Psoas muscle (tissue), 8 donors: Measurements from ENCODE around the gene LRRC8B. TPM values are rescaled to one million over a fixed set of nuclear protein-coding genes. Genes with fewer than 3 reads are reported as not detected.
A peak's percentile ranks its signal among the peaks of the same experiment; 100 is the strongest.

Experiments used
- ATAC-seq, 4 donors: fragments of 200-7000 bp; cut with Tn5 transposase; one replicate each; pipeline ENCODE4 v1.9.1; 2020; ENCODE audit warnings: moderate library complexity in 3 of 4, mild to moderate bottlenecking in 2 of 4
- DNase-seq, 2 donors: peaks; one replicate each; pipeline ENCODE4 v3.0.0-alpha.2; 2020
- H3K27ac ChIP-seq: fragments of 200-600 bp; one replicate; pipeline ENCODE4 v1.8.0; 2022
- H3K27me3 ChIP-seq, 3 donors: fragments of 200-600 bp in 1 of 3; one replicate each; pipeline versions ENCODE4 v1.6.1 to v1.8.0; 2013 to 2022; ENCODE audit warnings: low read length in 2 of 3, mild to moderate bottlenecking in 2 of 3, moderate library complexity in 1 of 3; ENCODE audit not compliant: insufficient read depth in 3 of 3
- H3K36me3 ChIP-seq, 2 donors: fragments of 200-600 bp in 1 of 2; one replicate each; pipeline versions ENCODE4 v1.6.1 to v1.8.0; 2013 to 2022; ENCODE audit warnings: low read depth in 1 of 2, mild to moderate bottlenecking in 1 of 2, moderate library complexity in 1 of 2; ENCODE audit not compliant: insufficient read depth in 1 of 2
- H3K4me1 ChIP-seq: fragments of 200-600 bp; one replicate; pipeline ENCODE4 v1.8.0; 2022
- H3K4me3 ChIP-seq: fragments of 200-600 bp; one replicate; pipeline ENCODE4 v1.8.0; 2022; ENCODE audit warnings: mild to moderate bottlenecking
- H3K9me3 ChIP-seq: fragments of 200-600 bp; one replicate; pipeline ENCODE4 v1.8.0; 2022
- WGBS, 3 donors: extraction: QIAGEN DNeasy Blood & Tissue Kit; methylation state at CpG; one replicate each; pipeline versions ENCODE4 v1.1.6 to v1.1.7; 2013; 5-methylcytosine and 5-hydroxymethylcytosine counted together
- intact Hi-C, 2 donors: fragments of 100-400 bp; cut with DNase I; formaldehyde crosslinking; loops; one replicate each; pipeline versions ENCODE4 v1.11.0 to v1.14.2; 2022
- polyA plus RNA-seq, 3 donors: library from polyadenylated mRNA; stranded (reverse); fragments of 200-250 nt; gene quantifications; one replicate each; pipeline ENCODE4 v1.2.3, GENCODE V29; 2013
- total RNA-seq, 4 donors: library from RNA; stranded (reverse); fragmentation: NEBNext Ultra II Directional in 2 of 4; extraction: Animal tissue kit (Norgen Biotek cat#: 25700) in 2 of 4; gene quantifications; one replicate each; pipeline versions ENCODE4 v1.2.1 to v1.2.4, GENCODE V29; 2021 to 2023
- TF ChIP-seq, protein P1 (sequence below): fragments of 200-600 bp; IDR thresholded peaks from one replicate; pipeline ENCODE4 v1.8.0; 2022; ENCODE audit warnings: antibody characterized with exemption
- donor health status: healthy with polysubstance abuse.
- donor health status: DM: no; HTN: no; CAD: no; lungs with moderate emphysema.
- donor health status: Bipolar disorder and iron deficiency.
- donor health status: healthy.
- donor health status: DM: yes; HTN: yes; CAD: no.
- donor health status: DM: no; HTN: no; CAD: no.
- donor health status: DM: no; HTN: no; CAD: no.
- donor health status: DM: yes; HTN: yes; CAD: no.

The LRRC8B gene
- total and polyA plus RNA-seq, 7 donors: 2.7 to 21.6 (median 10.3) TPM

DNA sequence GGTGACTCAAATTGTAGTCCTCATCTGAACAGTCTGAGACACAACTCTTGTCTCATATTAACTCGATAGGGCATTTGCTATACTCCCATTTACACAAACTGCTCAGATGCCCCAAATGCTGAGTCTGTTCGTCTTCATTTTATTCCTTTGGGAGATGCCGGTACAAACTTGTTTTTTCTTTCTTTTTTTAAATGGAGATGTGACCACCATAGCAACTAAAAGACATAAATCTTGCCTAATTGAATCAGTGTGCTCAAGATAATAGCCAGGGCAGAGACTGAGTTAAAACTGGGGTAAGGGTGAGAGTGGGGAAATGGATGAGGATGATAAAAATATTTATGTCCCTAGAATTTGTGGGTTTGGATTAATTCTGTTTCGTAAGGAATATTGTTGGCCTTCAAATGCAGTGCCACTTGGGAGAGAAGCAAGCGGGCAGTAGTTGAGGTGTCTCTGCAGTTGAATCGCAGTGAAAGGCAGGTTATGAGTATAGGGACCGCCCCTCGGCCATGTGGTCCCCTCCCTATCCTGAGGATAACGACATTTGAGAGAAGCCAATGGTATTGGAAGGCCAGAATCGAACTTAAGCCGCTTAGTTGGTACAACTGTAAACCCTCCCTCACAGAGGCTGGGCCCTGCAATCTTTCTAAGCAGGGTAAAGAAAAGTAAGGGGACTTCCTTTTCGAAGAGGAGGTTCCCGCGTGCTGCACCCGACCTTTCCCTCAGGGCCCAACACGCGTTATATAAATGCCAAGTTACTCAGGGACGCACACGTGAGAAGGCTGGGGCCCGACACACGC, 859 bp upstream of the LRRC8B start:
- 20 to 21% (median 21%) methylated on average over 21 of the region's 21 CpGs for WGBS, 3 donors
- Histone ChIP-seq H3K27me3 (no peaks in the 10 kb centered on the region), H3K4me1 (peaks cover 26% of the 10 kb centered on the region), H3K9me3 (no peaks in the 10 kb centered on the region), H3K36me3 (peaks cover 0 to 8% of the 10 kb centered on the region in 2 donors), H3K4me3 (peak overlapping the region; percentile 99), H3K27ac (peak overlapping the region; percentile 98)
- TF ChIP-seq, protein P1, sequence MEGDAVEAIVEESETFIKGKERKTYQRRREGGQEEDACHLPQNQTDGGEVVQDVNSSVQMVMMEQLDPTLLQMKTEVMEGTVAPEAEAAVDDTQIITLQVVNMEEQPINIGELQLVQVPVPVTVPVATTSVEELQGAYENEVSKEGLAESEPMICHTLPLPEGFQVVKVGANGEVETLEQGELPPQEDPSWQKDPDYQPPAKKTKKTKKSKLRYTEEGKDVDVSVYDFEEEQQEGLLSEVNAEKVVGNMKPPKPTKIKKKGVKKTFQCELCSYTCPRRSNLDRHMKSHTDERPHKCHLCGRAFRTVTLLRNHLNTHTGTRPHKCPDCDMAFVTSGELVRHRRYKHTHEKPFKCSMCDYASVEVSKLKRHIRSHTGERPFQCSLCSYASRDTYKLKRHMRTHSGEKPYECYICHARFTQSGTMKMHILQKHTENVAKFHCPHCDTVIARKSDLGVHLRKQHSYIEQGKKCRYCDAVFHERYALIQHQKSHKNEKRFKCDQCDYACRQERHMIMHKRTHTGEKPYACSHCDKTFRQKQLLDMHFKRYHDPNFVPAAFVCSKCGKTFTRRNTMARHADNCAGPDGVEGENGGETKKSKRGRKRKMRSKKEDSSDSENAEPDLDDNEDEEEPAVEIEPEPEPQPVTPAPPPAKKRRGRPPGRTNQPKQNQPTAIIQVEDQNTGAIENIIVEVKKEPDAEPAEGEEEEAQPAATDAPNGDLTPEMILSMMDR: no peak
- intact Hi-C loops: loop anchor here (5.0 to 10.0 kb wide), 2 partner anchors 34 to 51 kb away; no protein-coding TSS in a partner anchor
- DNase-seq (peak in 1 of 2 donors; percentile 18), ATAC-seq (peak; percentile 66 to 78 (median 70))

DNA sequence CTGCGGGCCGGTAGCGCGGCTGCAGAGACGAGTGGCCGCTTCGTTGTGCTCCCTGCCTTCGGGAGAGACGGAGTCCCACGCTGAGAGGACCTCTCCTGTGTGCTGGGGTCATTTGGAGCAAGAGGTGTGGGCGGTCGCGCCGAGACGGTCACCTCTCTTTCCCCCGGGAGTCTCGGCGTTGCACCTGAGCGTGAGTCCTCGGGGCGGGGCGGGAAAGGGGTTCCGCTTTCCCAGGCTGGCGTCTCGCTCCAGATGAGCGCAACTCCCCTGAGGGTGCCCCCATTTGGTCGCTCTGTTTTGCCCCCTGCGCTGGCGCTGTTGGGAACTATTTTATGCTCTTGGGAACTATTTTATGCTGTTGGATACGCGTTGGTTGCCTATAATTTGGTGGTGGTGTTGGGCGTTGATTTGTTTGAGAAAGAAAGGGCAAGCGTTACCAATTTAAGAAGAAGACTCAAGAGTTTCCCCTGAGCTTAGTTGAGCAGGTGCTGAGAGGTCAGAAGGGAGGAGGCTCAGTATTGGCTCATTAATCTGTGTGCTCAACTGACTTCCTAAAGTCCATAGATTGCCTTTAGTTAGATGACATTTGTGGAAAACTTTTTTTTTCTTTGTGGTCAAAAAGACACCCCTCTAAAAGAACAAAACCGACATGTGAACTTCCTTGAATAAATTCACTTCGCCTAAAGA, 683 bp downstream of the LRRC8B start:
- Histone ChIP-seq H3K27ac (peak overlapping the region; percentile 98), H3K36me3 (peaks cover 0 to 11% of the 10 kb centered on the region in 2 donors), H3K27me3 (no peaks in the 10 kb centered on the region), H3K4me1 (peaks cover 37% of the 10 kb centered on the region), H3K4me3 (peak overlapping the region; percentile 99), H3K9me3 (no peaks in the 10 kb centered on the region)
- 3 to 5% (median 3%) methylated on average over 28 to 35 of the region's 35 CpGs for WGBS, 3 donors
- ATAC-seq: peak; percentile 26 to 45 (median 40)
- TF ChIP-seq, protein P1: no peak
- peak in 1 of 2 donors; percentile 72 for DNase-seq
- intact Hi-C loops: loop anchor here in 1 of 2 donors (10.0 kb wide), 1 partner anchor 49 kb away; no protein-coding TSS in a partner anchor

DNA sequence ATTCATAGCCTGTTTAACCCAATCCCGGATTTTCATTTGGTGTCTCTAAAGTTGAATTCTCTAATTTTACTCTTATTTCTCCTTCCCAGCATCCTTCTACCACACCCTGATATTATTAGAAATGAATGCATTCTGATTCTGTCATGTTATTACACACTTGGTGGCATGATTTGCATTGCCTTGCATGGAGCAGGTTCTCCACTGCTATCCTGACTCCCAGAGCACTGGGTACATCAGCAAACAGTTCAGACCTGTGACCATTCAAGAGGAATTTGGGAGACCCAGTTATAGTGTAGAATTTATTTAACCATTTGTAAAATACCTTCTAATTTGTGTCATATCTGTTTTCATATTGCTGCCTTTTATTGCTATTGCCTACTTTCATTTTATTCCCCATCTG, 2.6 kb downstream of the LRRC8B start:
- TF ChIP-seq, protein P1: no peak
- intact Hi-C loops: loop anchor here in 1 of 2 donors (10.0 kb wide), 1 partner anchor 48 kb away; no protein-coding TSS in a partner anchor
- Histone ChIP-seq H3K27me3 (no peaks in the 10 kb centered on the region), H3K4me3 (peak overlapping the region; percentile 99), H3K36me3 (peaks cover 0 to 11% of the 10 kb centered on the region in 2 donors), H3K27ac (peak overlapping the region; percentile 98), H3K4me1 (peaks cover 37% of the 10 kb centered on the region), H3K9me3 (no peaks in the 10 kb centered on the region)
- no peak for ATAC-seq
- 87 to 97% (median 94%) methylated on average over 1 of the region's 1 CpG for WGBS, 3 donors
- no peak for DNase-seq

DNA sequence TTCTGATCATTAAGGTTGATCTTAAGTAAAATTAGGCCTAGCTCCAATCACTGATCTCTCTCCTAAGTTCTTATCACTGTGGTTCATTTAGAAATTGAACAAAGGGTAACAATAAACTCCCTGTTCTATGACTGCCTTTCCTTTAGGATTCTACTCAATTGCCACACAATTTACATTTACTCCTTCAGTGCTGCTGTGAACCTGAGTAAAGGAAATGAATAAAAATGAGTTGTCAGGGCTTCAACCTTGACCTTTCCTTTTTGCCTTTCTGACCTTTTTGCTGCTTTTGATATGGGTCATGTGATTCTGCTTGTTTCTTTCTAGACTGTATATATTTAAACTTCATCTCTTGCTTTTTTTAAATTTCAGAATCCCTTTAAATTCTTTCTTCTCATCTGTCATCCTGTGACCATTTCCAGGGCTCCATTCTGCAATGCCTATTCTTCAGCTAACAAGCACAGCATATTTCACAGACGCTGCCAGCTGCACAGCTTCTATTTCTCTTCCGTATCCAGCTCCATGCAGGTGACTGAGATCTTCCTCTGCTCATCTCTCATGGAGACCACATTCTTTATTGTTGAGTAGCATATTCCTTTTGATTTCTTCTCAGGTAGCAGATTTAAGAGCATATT, 3.2 kb downstream of the LRRC8B start:
- TF ChIP-seq, protein P1: no peak
- Histone ChIP-seq H3K9me3 (no peaks in the 10 kb centered on the region), H3K27me3 (no peaks in the 10 kb centered on the region), H3K27ac (peak overlapping the region; percentile 11), H3K4me3 (peak overlapping the region; percentile 99), H3K36me3 (peaks cover 0 to 11% of the 10 kb centered on the region in 2 donors), H3K4me1 (peaks cover 37% of the 10 kb centered on the region)
- intact Hi-C loops: loop anchor here in 1 of 2 donors (10.0 kb wide), 1 partner anchor 47 kb away; no protein-coding TSS in a partner anchor
- ATAC-seq (no peak), DNase-seq (no peak)
- WGBS, 3 donors: 31 to 57% (median 37%) methylated on average over 2 of the region's 2 CpGs
